Astrocyte of the spinal cord (primary cell): ENCODE results near the gene BAK1.
A peak's percentile ranks its signal among the peaks of the same experiment; 100 is the strongest.

ENCODE experiments used
- DNase-seq: peaks from one replicate; pipeline ENCODE4 v3.0.0; 2011; ENCODE audit warnings: low read depth, low spot score
- H3K4me3 ChIP-seq: 2 replicates; pipeline ENCODE4 v1.5.1; 2011; ENCODE audit warnings: low read depth, mild to moderate bottlenecking, low read length, moderate library complexity
- CTCF ChIP-seq: IDR thresholded peaks from 2 replicates; pipeline ENCODE4 v1.5.1; 2012; ENCODE audit warnings: low read depth, mild to moderate bottlenecking, low read length, inconsistent platforms
- in situ Hi-C: cut with HindIII; loops from 2 replicates; pipeline ENCODE4 v1.10.0; 2017; ENCODE audit warnings: low sequenced_read_pairs

Gene BAK1

GRCh38 chr6:33592280-33592594, 12.2 kb upstream of the BAK1 start:
- no peak for TF ChIP-seq CTCF
- in situ Hi-C loops = no loop called here
- H3K4me3 ChIP-seq = no peak overlapping the region

GRCh38 chr6:33591424-33592032, 11.5 kb upstream of the BAK1 start:
- in situ Hi-C loops = no loop called here
- TF ChIP-seq CTCF = no peak
- no peak for DNase-seq
- no peak overlapping the region for H3K4me3 ChIP-seq

More at GRCh38 chr6:33592280-33592594, 12.2 kb upstream of the BAK1 start:
- no peak for DNase-seq

- in situ Hi-C loops = no loop called here
- no peak for TF ChIP-seq CTCF
These were observed 10.6 kb upstream of the BAK1 start for GRCh38 chr6:33590531-33591198.

GRCh38 chr6:33589731-33590530, 9.9 kb upstream of the BAK1 start:
- no peak overlapping the region for H3K4me3 ChIP-seq
- peak; percentile 87 for DNase-seq
- peak; percentile 96 for TF ChIP-seq CTCF
- in situ Hi-C loops = no loop called here

More at GRCh38 chr6:33590531-33591198, 10.6 kb upstream of the BAK1 start:
- H3K4me3 ChIP-seq = no peak overlapping the region
- DNase-seq = no peak

- in situ Hi-C loops = no loop called here
- no peak overlapping the region for H3K4me3 ChIP-seq
- TF ChIP-seq CTCF = no peak
- no peak for DNase-seq
These were observed 9.3 kb upstream of the BAK1 start for GRCh38 chr6:33589392-33589730.

GRCh38 chr6:33588894-33589293, 8.8 kb upstream of the BAK1 start:
- in situ Hi-C loops = no loop called here
- TF ChIP-seq CTCF = no peak
- no peak for DNase-seq
- H3K4me3 ChIP-seq = no peak overlapping the region
